T1000 (cell line): ENCODE results near the gene AFAP1L1.
"Not testable (repeated sequence)": the region's sequence is repeated elsewhere in the genome, so short reads cannot be mapped to it uniquely, and the experiment has no call there.

Source experiments
- DNase-seq: peaks from one replicate; lab custom pipeline; 2025; ENCODE audit warnings: mixed read lengths; lab: John Stamatoyannopoulos, UW

AFAP1L1 gene

GRCh38 chr5:149389552-149390495 lies 118.2 kb downstream of the AFAP1L1 start:
- no peak for DNase-seq

- DNase-seq, result not testable (repeated sequence)
Observed at GRCh38 chr5:149391076-149391475, 119.4 kb downstream of the AFAP1L1 start.
